NCI-H2107 (cell line): ENCODE data around the gene STAC.
"Not testable (repeated sequence)": the region's sequence is repeated elsewhere in the genome, so short reads cannot be mapped to it uniquely, and the experiment has no call there.

Source experiments
- DNase-seq: peaks from one replicate; lab custom pipeline; 2025; lab: John Stamatoyannopoulos, UW

Gene STAC

GRCh38 chr3:36416599-36416998, 36.3 kb downstream of the STAC start:
- DNase-seq, result no peak

- no peak for DNase-seq
These were observed 36.9 kb downstream of the STAC start for GRCh38 chr3:36417237-36417636.

DNA sequence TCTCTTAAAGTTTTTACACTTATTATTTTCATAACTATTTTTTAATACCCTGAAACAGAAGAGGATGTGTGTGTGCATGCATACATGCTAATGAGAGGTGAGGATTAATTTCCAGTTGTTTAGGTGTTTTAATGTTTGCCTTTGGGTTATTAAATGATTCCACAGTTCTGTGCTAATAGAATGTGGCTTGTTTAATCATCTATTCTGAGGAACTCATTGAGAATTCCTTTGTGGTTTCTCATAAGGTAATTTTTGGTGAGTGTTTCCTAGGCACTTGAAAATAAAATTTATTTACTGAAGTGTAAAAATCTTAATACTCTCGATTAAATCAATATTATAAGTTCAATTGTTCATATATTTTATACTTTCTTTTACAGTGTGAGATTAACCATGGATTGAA, 38.0 kb downstream of the STAC start:
- no peak for DNase-seq

- DNase-seq, result no peak
These were observed 48.1 kb downstream of the STAC start for GRCh38 chr3:36428445-36428844.

- DNase-seq, result no peak
These were observed 49.7 kb downstream of the STAC start for GRCh38 chr3:36429986-36430485.

DNA sequence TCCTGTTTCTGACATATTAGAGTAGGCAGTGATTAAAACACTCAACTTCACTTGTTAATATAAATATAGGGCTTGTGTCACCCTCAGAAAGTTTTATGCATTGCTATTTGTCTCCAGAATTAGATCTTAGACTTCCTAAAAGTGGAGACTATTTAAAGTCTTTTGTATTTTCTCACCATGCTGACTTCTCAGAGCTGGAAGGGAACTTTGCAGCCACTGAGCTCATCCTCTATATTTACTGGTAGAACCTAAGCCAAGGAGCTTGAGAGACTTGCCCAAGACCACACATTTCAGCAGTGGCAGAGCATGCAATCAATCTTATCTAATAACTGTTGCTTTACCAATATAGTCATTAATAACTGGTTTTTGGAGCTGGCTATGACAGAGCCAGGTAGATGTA, 53.2 kb downstream of the STAC start:
- DNase-seq, result no peak

GRCh38 chr3:36434687-36435426, 54.6 kb downstream of the STAC start:
- DNase-seq, result no peak

- no peak for DNase-seq
These were observed 62.9 kb downstream of the STAC start for GRCh38 chr3:36443028-36443686.

- DNase-seq, result no peak
These were observed 64.6 kb downstream of the STAC start for GRCh38 chr3:36444909-36445308.

DNA sequence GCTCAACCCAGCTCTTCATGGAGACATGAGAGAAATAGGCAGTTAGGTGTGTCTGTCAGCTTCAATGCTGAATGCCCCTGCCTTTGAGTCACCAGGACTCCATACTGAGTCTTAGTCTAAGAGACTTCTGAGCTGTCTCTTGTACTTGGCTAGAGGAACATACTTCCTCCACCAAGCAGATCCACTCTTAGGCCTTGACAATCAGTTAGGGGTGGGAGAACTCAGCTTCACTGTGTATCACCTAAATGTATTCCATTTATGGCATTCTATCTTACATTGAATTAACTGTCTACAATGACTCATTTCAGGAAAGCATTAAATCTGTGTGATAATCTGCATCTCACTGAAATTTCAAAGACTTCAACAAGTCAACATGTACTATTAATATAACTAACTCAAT, 66.0 kb downstream of the STAC start:
- no peak for DNase-seq

- no peak for DNase-seq
These were observed 66.8 kb downstream of the STAC start for GRCh38 chr3:36447061-36447460.

- DNase-seq, result no peak
These were observed 71.5 kb downstream of the STAC start for GRCh38 chr3:36451816-36452215.

- DNase-seq, result not testable (repeated sequence)
These were observed 72.9 kb downstream of the STAC start for GRCh38 chr3:36453213-36453612.

DNA sequence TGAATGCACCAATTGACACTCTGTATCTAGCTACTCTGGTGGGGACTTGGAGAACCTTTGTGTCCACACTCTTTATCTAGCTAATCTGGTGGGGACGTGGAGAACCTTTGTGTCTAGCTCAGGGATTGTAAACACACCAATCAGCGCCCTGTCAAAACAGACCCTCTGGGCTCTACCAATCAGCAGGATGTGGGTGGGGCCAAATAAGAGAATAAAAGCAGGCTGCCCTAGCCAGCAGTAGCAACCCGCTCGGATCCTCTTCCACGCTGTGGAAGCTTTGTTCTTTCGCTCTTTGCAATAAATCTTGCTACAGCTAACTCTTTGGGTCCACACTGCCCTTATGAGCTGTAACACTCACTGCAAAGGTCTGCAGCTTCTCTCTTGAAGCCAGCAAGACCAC, 73.6 kb downstream of the STAC start:
- DNase-seq, result not testable (repeated sequence)

DNA sequence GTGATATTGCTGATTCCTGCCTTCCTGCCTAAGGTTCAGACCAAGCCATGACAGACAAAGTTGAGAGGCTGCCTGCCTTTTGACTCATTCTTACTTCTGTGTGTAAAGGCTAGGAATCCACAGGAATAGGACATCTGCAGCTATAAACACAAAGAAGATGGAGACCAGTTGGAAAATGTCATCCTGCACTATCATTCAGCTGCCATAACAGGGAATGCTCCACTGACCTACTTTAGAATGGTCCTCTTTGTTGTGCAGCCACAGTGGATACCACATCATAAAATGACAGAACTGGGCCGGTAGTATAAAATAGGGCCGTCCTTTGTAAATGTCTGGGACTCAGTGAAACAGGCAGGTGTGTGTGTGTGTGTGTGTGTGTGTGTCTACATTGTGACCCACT, 75.1 kb downstream of the STAC start:
- DNase-seq, result no peak

DNA sequence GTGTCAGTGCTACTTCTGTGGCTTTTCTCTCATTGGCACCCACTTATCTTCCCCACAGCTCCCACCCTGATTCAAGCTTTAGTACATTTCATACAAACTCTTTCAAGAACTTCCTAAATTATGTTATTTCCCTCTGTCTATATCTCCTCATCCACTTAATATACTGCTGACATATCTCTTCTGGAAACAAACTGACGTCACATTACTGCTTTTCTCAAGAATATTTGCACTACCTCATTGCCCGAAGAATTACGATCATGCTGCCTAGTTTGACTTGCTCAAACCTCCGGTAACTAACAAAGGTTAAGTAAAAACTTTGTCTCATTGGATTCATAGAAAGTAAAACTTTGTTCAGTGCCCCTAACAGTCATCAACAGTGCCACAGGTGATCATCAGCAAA, 76.5 kb downstream of the STAC start:
- no peak for DNase-seq

DNA sequence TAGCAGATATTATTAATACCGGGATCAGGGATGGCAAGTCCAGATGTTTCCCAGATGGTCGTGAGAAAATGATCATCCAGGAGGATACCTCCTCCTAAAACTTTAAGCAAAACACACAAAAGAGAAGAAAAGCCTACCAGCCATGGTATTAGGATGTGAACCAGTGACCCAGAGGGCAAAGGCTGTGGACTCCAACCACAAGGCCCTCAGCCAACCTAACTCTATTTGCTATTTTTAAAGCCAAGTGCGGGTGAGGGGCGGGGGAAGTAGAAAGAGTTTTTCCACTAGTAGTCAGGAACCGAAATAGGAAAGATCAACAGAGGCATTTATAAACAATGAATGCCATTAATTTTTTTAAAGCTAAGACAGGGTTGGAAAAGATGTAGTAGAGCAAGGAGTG, 77.4 kb downstream of the STAC start:
- no peak for DNase-seq

DNA sequence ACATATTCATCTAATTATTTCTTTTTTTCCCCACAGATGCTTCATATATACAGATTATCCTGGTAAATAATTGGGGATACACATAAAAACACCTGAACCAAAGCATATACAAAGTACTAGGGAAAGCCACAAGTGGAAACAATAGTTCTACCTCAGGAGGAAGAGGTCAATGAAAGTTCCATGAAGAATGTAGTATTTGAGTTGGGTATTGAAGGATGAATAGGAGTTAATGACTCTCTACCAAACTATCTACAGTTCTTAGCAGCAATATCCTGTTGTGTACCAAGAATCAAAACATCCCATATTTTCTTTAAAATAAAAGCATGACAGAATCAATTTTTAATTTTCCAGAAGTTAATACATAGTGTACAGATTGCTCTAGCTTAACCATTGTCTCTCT, 78.9 kb downstream of the STAC start:
- DNase-seq, result no peak

- no peak for DNase-seq
These were observed 81.3 kb downstream of the STAC start for GRCh38 chr3:36461597-36461996.

- DNase-seq, result not testable (repeated sequence)
These were observed 91.7 kb downstream of the STAC start for GRCh38 chr3:36472045-36472444.

GRCh38 chr3:36475558-36475957, 95.3 kb downstream of the STAC start:
- no peak for DNase-seq

- DNase-seq, result no peak
These were observed 96.1 kb downstream of the STAC start for GRCh38 chr3:36476286-36476942.

GRCh38 chr3:36477655-36478054, 97.4 kb downstream of the STAC start:
- DNase-seq, result no peak
